NCI-H526 treated with DMSO at 0.1 percent for 48 hours (cell line): Measurements from ENCODE around the gene NOSIP.
"Not testable (repeated sequence)": the region's sequence is repeated elsewhere in the genome, so short reads cannot be mapped to it uniquely, and the experiment has no call there.

Source experiments
- DNase-seq: peaks from one replicate; lab custom pipeline; 2025; lab: John Stamatoyannopoulos, UW

NOSIP gene, protein sequence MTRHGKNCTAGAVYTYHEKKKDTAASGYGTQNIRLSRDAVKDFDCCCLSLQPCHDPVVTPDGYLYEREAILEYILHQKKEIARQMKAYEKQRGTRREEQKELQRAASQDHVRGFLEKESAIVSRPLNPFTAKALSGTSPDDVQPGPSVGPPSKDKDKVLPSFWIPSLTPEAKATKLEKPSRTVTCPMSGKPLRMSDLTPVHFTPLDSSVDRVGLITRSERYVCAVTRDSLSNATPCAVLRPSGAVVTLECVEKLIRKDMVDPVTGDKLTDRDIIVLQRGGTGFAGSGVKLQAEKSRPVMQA

DNA sequence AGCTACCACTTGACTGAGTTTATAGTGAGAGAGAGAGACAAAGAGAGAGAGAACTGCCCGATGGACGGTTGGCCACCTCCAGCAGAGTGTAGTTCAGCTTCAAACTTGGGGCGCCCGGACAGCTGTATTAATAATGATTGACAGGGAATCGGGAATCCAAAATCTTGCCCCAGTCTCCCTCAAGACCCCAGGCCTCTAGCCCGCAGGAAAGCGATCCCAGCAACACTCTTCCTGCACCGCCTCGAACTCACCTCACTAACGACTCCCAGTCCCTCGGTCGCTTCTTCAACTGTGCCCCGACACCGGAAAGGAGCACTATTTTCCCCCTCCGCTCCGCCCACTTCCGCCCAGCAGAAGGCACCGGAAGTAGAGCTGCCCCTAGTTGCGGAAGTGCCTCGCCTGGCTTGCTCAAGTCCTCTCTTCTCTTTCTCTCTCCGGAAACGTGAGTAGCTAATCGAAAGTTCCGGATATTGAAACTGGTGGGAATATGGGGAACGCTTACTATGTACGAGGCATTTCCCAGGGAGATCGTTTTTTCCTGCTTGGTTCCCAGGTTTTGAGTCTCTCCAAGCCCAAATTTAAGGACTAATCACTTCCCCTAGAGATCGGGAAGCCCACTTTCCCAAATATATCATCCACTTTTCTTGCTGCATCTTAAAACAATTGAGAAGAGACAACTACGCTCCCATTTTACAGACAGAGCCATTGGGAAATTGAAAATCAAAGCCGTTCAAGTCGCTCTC, at the start of gene NOSIP:
TSS of gene NOSIP (minus strand) at position 293 of the 743 bp plus-strand sequence. CDS start 19,865 bp downstream, outside the sequence.
- DNase-seq: peak; percentile 88

DNA sequence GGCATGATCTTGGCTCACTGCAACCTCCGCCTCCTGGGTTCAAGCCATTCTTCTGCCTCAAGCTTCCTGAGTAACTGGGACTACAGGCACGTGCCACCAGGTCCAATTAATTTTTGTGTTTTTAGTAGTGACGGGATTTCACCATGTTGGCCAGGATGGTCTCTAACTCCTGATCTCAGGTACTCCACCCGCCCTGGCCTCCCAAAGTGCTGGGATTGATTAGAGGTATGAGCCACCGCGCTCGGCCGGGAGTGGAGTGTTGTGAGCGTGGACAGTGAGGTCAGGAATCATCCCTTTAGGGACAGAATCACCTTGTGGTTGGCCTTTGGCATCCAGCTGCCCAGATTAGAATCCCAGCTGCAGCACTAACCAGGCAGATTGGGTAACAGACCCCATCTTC, 49.3 kb upstream of the NOSIP start:
- DNase-seq: no peak

DNA sequence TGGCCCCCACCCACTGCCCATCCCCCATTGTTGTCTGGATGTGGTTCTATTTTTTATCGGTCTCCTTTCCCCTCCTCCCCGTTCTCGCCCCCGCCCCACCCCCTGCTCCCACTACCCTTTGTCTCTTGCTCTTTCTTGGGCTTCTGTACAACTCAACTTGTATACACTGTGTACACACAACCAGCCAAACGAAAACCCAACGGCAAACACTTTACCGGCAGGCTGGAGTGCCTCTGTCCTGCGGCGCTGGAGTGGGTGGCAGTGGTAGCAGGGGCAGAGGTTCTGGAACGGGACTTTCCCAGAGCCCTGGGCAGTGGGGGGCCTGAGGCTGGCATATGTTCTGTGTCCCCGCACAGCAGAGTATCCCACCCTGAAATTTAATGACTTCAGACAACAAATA, 45.9 kb upstream of the NOSIP start:
- DNase-seq: no peak

DNA sequence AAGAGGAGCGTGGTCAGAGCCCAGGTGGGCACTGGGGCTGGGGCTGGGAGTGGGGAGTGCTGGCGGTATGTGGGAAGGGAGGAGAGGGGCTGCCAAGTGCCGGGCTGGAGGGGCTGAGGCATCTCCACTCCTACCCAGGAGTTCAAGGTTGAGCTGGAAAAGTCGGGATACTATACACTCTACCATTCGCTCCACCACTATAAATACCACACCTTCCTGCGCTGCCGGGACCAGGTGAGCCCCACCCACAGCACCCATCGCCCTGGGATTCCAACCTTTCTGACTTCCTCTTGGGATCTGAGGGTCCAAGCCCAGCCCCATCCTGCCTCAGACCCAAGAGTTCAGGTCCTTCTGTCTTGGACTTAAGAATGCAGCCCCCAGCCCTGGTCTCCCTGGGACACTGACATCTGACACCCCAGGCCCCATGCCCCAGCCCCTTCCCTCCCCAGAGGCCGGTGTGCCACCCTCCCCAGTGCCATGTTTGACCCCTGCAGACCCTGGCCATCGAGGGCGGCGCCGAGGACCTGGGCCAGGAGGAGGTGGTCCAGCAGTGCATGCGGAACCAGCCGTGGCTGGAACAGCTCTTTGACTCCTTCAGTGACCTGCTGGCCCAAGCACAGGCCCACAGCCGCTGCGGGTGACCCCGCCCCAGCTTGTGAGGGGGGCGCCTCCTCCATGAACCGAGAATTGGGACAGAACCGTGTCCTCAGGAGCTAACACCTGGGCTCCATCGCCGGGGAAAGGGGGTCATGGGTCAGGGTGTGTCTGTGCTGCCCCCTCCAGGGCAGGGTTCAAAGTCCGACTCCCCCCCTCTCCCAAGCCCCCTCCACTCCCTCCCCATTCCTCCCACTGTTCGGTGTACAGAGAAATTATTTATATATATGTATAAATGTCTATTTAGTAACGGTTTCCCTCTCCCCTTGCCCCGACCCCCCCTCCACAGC, 44.9 kb upstream of the NOSIP start:
- DNase-seq: no peak

DNA sequence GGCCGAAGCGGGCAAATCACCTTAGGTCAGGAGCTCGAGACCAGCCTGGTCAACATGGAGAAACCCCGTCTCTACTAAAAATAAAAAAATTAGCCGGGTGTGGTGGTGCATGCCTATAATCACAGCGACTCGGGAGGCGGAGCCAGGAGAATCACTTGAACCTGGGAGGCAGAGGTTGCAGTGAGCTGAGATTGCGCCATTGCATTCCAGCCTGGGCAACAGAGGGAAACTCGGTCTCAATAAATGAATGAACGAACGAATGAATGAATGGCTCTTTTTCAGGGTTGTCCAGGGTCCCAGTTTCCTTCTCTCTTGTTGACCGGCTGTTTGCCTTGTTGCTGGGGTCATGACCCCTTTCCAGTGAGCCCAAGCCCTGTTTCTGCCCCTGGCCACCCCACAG, 37.5 kb upstream of the NOSIP start:
- not testable (repeated sequence) for DNase-seq

DNA sequence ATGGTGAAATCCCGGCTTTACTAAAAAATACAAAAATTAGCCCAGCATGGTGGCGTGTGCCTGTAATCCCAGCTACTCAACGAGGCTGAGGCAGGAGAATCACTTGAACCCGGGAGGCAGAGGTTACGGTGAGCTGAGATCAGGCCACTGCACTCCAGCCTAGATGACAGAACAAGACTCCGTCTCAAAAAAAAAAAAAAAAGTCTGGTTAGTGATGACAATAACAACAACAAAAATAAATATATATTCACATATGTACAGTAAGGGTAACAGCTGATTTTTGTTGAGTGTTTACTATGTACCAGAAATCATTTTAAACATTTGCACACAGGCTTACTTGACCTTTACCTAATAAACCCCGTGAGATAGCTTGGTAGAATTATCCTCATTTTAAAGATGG, 36.6 kb upstream of the NOSIP start:
- DNase-seq: no peak

DNA sequence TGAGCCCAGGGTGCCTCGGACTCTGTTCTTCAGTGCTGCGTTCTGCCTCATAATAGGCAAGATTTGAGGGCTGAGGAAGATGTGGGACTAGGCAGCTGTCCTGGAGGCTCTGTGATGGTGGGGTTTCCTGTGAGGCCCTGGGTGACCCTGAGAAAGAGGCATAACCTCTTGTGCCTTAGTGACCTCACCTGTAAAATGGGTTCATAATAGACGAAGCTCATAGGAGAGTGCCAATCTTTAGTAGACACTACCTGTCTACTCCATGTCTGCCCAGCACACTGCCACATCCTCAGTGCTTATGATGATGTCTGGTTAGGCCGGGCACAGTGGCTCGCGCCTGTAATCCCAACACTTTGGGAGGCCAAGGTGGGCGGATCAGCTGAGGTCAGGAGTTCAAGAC, 36.2 kb upstream of the NOSIP start:
- no peak for DNase-seq

DNA sequence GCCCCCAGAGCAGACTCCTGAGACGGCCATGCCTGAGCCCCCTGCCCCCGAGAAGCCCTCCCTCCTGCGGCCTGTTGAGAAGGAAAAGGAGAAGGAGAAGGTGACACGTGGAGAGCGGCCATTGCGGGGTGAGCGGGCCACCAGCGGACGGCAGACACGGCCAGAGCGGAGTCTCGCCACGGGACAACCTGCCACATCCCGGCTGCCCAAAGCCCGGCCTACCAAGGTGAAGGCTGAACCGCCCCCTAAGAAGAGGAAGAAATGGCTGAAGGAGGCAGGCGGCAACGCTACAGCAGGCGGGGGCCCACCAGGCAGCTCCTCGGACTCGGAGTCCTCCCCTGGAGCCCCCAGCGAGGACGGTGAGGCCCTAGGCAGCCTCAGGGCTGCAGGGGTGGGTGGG, 35.5 kb upstream of the NOSIP start:
- no peak for DNase-seq

DNA sequence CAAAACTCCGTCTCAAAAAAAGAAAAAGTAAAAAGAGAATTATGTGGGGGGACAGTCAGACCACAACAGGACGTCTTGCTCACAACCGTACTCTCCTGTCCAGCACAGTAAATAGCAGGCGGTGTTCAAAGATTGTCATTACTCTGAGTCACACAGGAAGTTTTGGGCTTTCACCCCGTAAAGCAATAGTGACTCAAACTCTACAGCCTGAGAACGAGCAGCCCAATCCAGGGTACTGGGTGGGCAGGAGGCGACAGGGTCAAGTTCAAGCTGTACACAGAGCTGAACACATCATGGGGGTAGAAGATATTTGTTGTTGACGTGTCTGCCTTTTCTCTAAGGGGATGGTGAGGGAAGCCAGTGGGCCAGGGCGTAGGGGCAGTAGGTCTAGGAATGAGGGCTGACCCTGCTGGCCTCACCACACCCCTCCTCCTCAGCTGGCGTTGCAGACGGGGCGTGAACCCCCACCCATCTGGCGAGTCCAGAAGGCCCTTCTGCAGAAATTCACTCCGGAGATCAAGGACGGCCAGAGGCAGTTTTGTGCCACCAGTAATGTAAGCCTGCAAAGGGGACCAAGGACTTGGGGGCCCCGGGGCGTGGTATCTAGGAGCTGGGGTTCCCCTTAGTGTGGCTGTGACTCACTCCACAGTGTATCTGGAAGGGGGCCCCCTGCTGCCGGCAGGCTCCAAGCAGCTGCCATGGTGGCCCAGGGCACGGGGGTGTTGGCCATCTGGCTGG, 33.9 kb upstream of the NOSIP start:
- no peak for DNase-seq

DNA sequence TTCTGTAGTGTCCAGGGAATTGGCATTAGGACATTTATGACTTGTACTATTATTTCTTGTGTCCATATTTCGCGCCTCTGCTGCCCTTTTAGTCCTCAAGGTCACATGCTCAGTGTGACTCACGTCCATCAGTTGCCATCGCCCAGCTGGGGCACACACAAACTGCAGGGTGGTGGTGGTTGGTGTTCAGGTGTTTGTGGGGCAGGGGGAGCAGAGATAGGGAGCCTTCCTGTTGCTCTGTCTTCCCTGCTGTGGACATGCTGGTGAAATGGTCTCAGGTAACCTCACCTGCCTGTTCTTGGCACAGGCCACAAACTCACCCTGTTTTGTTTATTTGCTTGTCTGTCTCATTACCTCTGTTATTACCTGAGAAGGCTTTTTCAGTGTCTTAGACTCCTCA, 33.0 kb upstream of the NOSIP start:
- DNase-seq: no peak

DNA sequence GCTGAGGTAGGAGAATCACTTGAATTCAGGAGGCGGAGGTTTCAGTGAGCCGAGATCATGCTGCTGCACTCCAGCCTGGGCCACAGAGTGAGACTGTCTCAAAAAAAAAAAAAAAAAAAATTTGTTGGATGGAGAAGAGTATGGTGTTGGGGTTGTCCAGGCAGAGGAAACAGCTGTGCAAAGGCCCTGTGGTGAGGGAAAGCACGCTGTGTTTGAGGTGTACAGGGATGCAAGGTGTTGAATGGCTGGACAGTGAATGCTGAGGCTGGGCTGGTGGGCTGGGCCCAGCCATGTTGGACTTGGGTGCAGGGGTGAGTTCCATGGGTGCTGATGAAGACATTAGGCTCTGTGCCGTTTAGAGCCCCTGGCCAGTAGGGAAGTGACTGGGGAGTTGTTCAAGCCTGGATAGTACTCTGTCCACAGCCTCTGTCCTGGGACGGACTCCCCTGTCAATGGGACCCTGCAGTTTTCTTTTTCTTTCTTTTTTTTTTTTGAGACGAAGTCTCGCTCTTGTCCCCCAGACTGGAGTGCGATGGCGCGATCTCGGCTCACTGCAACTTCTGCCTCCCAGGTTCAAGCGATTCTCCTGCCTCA, 29.2 kb upstream of the NOSIP start:
- no peak for DNase-seq

DNA sequence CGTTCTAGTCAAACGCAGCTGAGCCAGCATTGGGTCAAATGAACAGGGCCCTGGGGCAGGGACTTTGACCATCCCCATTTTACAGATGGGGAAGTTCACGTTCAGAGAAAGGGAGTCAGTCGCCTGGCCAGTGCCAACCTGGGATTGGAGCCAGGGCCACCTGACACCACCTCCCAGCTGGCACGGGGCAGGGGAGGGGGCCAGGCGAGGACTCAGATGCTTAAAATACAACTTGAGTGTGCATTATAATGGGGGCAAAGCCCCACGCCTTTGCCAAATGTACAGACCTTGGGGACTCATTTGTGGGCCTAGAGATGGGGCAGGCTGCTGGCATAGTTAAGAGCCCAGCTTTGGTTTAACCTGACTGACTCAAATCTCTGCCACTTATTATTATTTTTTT, 25.2 kb upstream of the NOSIP start:
- DNase-seq: no peak

DNA sequence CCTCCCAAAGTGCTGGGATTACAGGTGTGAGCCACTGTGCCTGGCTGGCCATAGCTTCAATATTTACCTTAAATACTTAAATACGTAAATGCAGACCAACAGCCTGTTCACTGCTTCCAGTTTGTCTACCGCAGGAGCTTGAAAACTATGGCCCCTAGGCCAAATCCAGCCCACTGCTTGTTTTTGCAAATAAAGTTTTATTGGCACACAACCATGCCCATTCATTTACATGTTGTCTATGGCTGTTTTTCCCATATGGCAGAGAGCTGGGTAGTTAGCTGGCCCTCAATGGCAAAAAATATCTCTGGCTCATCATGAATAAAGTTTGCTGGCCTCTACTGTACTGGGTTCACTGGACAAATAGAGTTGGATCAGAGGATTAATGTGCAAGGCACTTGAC, 22.4 kb upstream of the NOSIP start:
- no peak for DNase-seq

DNA sequence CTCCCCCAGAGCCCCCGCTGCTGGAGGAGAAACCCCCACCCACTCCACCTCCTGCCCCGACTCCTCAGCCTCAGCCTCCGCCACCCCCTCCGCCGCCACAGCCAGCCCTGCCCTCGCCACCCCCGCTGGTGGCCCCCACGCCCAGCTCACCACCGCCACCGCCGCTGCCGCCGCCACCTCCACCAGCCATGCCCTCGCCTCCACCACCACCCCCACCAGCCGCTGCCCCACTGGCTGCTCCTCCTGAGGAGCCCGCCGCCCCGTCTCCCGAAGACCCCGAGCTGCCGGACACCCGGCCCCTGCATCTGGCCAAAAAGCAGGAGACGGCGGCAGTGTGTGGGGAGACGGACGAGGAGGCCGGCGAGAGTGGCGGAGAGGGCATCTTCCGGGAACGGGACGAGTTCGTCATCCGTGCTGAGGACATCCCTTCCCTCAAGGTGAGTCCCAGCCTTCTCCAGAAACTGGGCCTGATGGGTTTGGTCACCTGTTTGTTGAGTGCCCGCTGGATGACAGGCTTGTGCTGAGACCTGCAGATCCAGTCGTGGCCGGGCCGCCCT, 21.2 kb upstream of the NOSIP start:
- DNase-seq: no peak

DNA sequence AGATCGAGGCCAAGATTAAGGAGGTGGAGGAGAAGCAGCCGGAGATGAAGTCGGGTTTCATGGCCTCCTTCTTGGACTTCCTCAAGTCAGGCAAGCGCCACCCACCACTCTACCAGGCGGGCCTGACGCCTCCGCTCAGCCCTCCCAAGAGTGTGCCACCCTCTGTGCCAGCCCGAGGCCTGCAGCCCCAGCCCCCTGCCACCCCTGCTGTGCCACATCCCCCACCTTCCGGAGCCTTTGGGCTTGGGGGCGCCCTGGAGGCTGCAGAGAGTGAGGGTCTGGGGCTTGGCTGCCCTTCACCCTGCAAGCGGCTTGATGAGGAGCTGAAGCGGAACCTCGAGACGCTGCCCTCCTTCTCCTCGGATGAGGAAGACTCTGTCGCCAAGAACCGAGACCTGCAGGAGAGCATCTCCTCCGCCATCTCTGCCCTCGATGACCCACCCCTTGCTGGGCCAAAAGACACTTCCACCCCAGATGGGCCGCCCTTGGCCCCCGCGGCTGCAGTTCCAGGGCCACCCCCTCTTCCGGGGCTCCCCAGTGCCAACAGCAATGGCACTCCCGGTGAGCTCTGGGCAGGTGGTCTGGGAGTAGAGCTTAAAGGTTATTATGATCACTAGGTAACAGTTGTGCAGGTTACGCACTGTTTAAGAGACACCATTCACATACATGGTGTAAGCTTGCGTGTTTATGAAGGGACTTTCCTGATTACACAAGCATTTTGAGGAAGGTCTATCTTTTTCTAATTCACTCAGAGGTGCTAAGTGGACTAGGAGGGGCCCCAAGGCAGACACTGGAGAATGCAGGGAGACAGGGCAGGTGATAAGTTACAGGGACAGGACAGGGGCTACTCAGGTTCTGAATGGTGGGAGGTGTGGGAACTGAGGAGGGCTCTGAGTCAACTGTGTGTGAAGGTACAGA, 19.3 kb upstream of the NOSIP start:
- DNase-seq: no peak

DNA sequence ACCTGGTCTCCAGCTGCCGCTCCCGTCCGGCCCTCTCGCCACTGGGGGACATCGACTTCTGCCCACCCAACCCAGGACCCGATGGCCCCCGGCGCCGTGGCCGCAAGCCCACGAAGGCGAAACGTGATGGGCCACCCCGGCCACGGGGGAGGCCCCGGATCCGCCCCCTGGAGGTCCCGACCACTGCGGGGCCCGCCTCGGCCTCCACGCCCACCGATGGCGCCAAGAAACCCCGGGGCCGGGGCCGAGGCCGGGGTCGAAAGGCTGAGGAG, 17.3 kb upstream of the NOSIP start:
- DNase-seq: no peak

DNA sequence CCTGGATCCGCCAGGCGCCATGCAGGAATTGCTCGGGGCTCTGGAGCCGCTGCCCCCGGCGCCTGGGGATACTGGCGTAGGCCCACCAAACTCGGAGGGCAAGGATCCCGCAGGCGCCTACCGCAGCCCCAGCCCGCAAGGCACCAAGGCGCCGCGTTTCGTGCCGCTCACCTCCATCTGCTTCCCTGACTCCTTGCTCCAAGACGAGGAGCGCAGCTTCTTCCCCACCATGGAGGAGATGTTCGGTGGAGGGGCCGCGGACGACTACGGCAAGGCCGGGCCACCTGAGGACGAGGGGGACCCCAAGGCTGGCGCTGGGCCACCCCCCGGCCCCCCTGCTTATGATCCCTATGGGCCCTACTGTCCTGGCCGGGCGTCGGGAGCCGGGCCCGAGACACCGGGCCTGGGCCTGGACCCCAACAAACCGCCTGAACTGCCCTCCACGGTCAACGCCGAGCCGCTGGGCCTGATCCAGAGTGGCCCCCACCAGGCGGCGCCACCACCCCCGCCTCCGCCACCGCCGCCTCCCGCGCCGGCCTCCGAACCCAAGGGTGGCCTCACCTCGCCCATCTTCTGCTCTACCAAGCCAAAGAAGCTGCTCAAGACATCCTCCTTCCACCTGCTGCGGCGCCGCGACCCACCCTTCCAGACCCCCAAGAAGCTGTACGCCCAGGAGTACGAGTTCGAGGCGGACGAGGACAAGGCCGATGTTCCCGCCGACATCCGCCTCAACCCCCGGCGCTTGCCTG, 16.8 kb upstream of the NOSIP start:
- DNase-seq: no peak

DNA sequence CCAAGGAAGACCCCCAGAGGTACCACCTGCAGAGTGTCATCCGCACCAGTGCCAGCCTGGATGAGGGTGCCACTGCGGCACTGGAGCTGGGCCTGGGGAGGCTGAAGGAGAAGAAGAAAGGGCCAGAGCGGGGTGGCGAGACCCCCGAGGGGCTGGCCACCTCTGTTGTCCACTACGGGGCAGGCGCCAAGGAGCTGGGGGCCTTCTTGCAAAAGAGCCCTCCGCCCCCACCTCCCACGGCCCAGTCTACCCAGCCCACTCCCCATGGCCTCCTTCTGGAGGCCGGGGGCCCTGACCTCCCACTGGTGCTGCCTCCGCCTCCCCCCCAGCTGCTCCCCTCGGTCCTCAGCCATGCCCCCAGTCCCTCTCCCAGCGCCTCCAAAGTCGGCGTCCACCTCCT, 16.1 kb upstream of the NOSIP start:
- no peak for DNase-seq

DNA sequence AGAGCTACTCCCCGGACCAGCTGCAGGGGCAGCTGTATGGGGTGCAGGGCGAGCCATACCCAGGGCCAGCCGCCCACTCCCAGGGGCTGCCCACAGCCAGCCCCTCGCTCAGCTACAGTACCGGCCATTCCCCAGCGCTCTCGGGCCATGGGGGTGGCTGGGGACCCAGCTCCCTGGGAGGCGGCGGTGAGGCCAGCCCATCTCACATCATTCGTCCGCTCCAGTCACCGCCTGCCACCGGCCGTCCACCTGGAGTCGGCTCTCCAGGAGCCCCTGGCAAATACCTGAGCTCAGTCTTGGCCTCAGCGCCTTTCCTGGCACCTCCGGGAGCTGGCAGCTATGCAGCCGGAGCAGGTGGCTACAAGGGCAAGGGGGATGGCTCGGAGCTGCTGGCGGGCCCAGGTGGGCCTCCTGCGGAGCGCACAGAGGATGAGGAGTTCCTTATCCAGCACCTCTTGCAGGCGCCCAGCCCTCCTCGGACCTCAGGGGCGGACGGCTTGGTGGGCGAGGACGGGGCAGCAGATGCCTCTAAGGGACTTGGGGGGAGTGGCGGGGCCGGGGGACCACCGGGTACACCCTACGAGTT, 15.6 kb upstream of the NOSIP start:
- DNase-seq: no peak
